Transverse colon (tissue), 4 donors: ENCODE measurements around the gene CDK19.

ENCODE experiments used
- CTCF ChIP-seq, 5 experiments: fragments of 200-600 bp in 3 of 5; fragments of 450-650 bp in 2 of 5; sonication (generic) in 3 of 5; IDR thresholded peaks; 1 replicate in 2 of 5; 2 replicates in 3 of 5; pipeline ENCODE4 v1.5.1; 2016 to 2017; ENCODE audit warnings: antibody characterized with exemption in 5 of 5, inconsistent platforms in 3 of 5, mild to moderate bottlenecking in 2 of 5, moderate library complexity in 1 of 5
- POLR2AphosphoS5 ChIP-seq, 3 donors: sonication (generic); formaldehyde crosslinking; IDR thresholded peaks; one replicate each; pipeline ENCODE4 v1.6.1; 2016; ENCODE audit warnings: antibody characterized with exemption in 3 of 3

- TF ChIP-seq CTCF (IDR thresholded peaks at IDR 0.05) (no peak), POLR2AphosphoS5 (IDR thresholded peaks at IDR 0.05) (no peak)
Observed at GRCh38 chr6:110856296-110856695, 41.0 kb upstream of the CDK19 start.
